Measurements from ENCODE around the gene CISTR. TPM values are rescaled to one million over a fixed set of nuclear protein-coding genes. Genes with fewer than 3 reads are reported as not detected.

CISTR gene
- total and polyA plus RNA-seq, 2 donors (not counting 3 experiments of a cell fraction or from before 2014, with no cell fraction given), result not detected

DNA sequence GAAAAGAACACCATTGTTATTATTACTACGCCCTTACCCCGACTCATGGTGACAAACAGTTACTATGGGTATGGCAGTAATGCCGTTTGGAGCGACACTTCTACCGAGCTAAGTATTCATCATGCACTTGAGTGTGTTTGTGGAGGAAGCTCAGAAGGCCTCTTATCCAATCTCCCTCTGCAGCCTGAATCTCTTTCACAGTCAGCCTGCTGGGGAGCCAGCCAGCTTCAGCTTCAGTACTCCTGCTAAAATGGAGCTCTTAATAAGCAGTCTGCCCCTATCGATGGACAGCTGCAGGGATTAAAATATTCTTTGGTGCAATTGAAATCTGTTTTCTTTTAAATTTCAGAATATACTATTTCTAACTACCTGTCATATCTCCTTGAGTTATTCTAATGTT lies 51.2 kb downstream of the CISTR start:
- Histone ChIP-seq H3K4me2 (ENCODE audit: insufficient read depth, low read length) (no peak overlapping the region), H3K79me2 (ENCODE audit: control insufficient read depth, insufficient read depth, low read length) (no peaks in the 10 kb centered on the region), H3K9me1 (replicated peaks; ENCODE audit: control insufficient read depth, extremely low read depth, insufficient read depth, low read length) (no peaks in the 10 kb centered on the region), H3K36me3 (ENCODE audit: control insufficient read depth in 2 of 2, extremely low read depth in 1 of 2, insufficient read depth in 2 of 2, low read length in 2 of 2) (no peaks in the 10 kb centered on the region), H3K27me3 (ENCODE audit: control insufficient read depth in 2 of 2, insufficient read depth in 2 of 2, low read length in 2 of 2) (peaks cover 56 to 78% of the 10 kb centered on the region in 2 experiments), H4K20me1 (replicated peaks; ENCODE audit: control insufficient read depth, extremely low read depth, insufficient read depth, low read length) (no peaks in the 10 kb centered on the region), H3K9me3 (replicated peaks; ENCODE audit: control insufficient read depth, insufficient read depth, low read length) (no peaks in the 10 kb centered on the region), H3K4me1 (ENCODE audit: control insufficient read depth, extremely low read depth, insufficient read depth, low read length) (peaks cover 3% of the 10 kb centered on the region), H3K9ac (replicated peaks; ENCODE audit: extremely low read depth, insufficient read depth, low read length) (no peak overlapping the region), H3K27ac (ENCODE audit: insufficient read depth, low read depth, low read length) (no peak overlapping the region), H2AFZ (ENCODE audit: low read depth, low read length) (no peak overlapping the region), H3K4me3 (replicated peaks in 1 of 3; ENCODE audit: insufficient read depth in 1 of 3, low read depth in 1 of 3, low read length in 3 of 3) (no peak overlapping the region)
- dilution Hi-C loops (cut with MboI; ENCODE audit: extremely low pct_ligation_motif_present, low sequenced_read_pairs), result no loop called here
- intact Hi-C loops (cut with micrococcal nuclease), result loop anchor here (5.0 kb wide), 1 partner anchor 287 kb away; the partner anchor contains the start of gene HOXC10
- ChIA-PET CTCF (interaction anchor here (0.7 to 20.3 kb wide), 9 partner anchors 11 to 157 kb away, joined by 3 to 719 read pairs (median 4); no protein-coding TSS in a partner anchor), POLR2A (no interaction called here)
- DNase-seq (ENCODE audit: low read depth, low spot score), result no peak
- TF ChIP-seq, protein P1, sequence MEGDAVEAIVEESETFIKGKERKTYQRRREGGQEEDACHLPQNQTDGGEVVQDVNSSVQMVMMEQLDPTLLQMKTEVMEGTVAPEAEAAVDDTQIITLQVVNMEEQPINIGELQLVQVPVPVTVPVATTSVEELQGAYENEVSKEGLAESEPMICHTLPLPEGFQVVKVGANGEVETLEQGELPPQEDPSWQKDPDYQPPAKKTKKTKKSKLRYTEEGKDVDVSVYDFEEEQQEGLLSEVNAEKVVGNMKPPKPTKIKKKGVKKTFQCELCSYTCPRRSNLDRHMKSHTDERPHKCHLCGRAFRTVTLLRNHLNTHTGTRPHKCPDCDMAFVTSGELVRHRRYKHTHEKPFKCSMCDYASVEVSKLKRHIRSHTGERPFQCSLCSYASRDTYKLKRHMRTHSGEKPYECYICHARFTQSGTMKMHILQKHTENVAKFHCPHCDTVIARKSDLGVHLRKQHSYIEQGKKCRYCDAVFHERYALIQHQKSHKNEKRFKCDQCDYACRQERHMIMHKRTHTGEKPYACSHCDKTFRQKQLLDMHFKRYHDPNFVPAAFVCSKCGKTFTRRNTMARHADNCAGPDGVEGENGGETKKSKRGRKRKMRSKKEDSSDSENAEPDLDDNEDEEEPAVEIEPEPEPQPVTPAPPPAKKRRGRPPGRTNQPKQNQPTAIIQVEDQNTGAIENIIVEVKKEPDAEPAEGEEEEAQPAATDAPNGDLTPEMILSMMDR (IDR thresholded peaks at IDR 0.05; ENCODE audit: extremely low read depth in 1 of 2, insufficient read depth in 1 of 2, low read depth in 1 of 2, low read length in 2 of 2), result no peak
- TF ChIP-seq POLR2A (IDR thresholded peaks at IDR 0.05; ENCODE audit: low read depth, low read length) (no peak), JUN (IDR thresholded peaks at IDR 0.05; ENCODE audit: borderline replicate concordance, insufficient read depth, insufficient read length, low read depth) (no peak), MAX (IDR thresholded peaks at IDR 0.05; ENCODE audit: insufficient read depth, insufficient read length) (no peak), POLR2AphosphoS5 (IDR thresholded peaks at IDR 0.05; ENCODE audit: insufficient read depth, low read depth, low read length) (no peak), MYC (IDR thresholded peaks at IDR 0.05; ENCODE audit: low read depth, low read length) (no peak), EZH2 (IDR thresholded peaks at IDR 0.05; ENCODE audit: borderline replicate concordance, low read depth, low read length, severe bottlenecking) (no peak), GATA2 (IDR thresholded peaks at IDR 0.05; ENCODE audit: insufficient read depth, insufficient read length, low read depth, low read length) (no peak), FOS (IDR thresholded peaks at IDR 0.05; ENCODE audit: borderline replicate concordance, insufficient read depth, low read length) (no peak)
- no peak for FAIRE-seq
- BruUV-seq (replicated peaks), result no TSS peak

Data from endothelial cell of umbilical vein (primary cell).